HG02938 (cell line): ENCODE measurements around the gene NEURL2.
"Not testable (repeated sequence)": the region's sequence is repeated elsewhere in the genome, so short reads cannot be mapped to it uniquely, and the experiment has no call there.

Experiments used
- ATAC-seq: cut with Tn5 transposase; IDR thresholded peaks from one replicate; pipeline ENCODE4 v1.9.1; 2021; ENCODE audit warnings: mild to moderate bottlenecking, moderate library complexity; ENCODE audit not compliant: unreplicated experiment

NEURL2 gene, protein sequence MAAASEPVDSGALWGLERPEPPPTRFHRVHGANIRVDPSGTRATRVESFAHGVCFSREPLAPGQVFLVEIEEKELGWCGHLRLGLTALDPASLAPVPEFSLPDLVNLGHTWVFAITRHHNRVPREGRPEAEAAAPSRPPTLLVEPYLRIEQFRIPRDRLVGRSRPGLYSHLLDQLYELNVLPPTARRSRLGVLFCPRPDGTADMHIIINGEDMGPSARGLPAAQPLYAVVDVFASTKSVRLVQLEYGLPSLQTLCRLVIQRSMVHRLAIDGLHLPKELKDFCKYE

DNA sequence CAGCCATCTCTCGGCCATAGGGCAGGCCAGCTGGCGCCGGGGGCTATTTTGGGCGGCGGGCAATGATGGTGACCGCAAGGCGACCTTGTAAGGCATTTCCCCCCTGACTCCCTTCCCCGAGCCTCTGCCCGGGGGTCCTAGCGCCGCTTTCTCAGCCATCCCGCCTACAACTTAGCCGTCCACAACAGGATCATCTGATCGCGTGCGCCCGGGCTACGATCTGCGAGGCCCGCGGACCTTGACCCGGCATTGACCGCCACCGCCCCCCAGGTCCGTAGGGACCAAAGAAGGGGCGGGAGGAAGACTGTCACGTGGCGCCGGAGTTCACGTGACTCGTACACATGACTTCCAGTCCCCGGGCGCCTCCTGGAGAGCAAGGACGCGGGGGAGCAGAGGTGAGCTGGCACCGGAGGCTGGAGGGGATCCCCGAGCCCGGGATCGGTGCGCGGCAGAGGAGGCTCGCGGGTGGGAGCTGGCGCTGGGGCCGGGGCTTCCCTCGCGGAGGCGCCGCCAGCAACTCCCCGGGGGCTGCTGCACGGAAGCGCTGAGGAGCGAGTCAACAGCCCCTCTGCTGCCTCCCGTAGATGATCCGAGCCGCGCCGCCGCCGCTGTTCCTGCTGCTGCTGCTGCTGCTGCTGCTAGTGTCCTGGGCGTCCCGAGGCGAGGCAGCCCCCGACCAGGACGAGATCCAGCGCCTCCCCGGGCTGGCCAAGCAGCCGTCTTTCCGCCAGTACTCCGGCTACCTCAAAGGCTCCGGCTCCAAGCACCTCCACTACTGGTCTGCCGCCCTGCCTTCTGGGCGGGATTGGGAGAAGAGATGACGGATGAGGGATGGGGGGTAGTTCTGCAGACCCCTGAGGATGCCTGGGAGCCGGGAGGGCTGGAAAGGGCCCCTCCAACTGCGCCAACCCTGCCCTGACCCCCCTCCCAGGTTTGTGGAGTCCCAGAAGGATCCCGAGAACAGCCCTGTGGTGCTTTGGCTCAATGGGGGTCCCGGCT, at the start of gene NEURL2, which contains the start of gene CTSA:
TSS of gene NEURL2 (minus strand) at position 224 of the 999 bp plus-strand sequence. CDS start at position 7, 217 bp downstream.
TSS of gene CTSA (plus strand) at position 351 of the 999 bp plus-strand sequence. CDS start at position 585, 234 bp downstream.
- ATAC-seq: peak; percentile 73

GRCh38 chr20:45940469-45940868, 49.5 kb upstream of the NEURL2 start:
- no peak for ATAC-seq

DNA sequence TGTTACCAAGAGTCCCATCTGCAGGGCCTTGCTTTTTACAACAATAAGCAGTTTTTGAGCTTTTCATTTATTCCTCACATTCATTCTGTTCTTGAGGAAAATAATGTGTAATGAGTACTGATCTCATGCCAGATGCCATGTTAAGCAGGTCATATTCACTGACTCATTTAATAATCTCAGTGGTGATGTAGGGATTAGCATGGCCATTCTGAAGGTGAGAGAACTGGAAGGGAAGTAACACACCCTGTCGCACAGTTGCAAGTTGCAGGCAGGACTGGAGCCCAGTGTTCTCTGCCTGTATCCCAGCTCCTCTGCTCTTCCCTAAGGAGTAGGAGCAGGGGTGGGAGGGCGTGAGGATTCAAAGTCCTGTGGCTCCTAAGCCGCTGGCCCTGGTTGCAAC, 49.0 kb upstream of the NEURL2 start:
- ATAC-seq: no peak

DNA sequence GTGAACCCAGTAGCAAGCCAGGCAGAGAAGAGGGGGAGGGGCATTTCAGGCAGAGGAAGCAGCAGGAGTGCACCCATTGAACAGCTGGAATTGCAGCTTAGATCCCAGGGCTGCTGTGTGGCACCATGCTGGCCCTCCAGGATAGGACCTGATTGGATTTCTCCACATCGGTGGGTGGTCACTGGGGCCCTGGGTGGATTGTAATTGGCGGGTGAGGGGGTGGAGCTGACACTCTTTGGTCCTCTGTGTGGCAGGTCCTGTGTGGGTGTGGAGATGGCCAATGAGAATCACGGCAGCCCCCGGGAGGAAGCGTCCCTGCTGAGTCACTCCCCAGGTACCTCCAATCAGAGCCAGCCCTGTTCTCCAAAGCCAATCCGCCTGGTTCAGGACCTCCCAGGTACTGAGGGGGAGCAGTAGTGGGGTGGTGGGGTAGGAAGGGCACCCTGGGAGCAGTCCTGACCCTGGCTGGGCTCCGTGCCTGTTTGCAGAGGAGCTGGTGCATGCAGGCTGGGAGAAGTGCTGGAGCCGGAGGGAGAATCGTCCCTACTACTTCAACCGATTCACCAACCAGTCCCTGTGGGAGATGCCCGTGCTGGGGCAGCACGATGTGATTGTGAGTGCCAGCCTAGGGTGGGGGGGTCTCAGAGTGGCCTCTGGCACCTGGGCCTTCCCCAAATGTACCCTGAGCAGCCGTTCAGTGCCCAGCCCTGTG, 47.9 kb upstream of the NEURL2 start:
- ATAC-seq: no peak

DNA sequence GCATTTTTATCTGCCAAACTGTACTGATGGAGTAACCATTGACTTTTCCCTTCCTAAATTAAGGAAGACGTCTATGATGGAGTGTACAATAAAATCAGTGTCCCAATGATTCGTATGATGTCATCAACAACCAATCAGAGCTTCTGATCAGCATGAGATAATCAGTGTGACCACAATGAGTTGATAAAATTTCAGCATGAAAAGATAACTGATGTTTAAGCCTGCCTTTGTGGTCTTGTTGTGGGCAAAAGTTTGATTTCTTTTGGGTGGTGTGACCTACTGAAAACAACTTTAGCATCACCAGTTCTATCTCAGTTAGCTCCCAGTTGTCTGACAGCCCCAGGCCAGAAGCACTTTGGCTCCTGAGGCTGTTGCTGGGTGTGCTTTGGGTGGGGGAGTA, 46.8 kb upstream of the NEURL2 start:
- ATAC-seq: no peak

DNA sequence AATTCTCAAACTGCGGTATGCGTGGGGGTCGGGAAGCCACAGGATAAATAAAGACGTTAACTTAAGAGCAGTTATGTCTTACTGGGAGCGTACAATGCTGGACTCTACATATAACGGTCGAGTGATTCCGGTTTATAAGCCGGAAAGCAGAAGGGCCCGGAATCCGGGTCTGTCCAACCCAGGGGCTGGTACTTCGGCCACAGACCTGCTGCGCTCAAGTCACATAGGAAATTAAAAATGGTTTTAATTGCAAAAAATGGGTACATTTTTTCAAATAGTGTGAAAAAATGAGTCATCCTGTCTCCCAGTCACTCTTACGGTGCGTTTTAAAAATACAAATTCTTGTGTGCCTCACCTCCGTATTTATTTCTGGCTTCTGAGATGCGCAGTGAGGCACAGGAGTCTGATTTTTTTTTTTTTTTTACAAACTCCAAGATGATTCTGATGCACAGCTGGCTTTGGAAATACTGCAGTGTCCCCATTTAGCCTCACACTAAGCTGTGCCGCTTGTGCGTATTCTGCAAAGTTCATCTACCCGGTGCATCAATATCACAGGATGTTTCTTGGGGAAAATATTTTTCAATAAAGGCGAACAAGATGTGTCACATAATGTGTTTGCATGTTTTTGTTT, 44.5 kb upstream of the NEURL2 start:
- peak; percentile 14 for ATAC-seq

DNA sequence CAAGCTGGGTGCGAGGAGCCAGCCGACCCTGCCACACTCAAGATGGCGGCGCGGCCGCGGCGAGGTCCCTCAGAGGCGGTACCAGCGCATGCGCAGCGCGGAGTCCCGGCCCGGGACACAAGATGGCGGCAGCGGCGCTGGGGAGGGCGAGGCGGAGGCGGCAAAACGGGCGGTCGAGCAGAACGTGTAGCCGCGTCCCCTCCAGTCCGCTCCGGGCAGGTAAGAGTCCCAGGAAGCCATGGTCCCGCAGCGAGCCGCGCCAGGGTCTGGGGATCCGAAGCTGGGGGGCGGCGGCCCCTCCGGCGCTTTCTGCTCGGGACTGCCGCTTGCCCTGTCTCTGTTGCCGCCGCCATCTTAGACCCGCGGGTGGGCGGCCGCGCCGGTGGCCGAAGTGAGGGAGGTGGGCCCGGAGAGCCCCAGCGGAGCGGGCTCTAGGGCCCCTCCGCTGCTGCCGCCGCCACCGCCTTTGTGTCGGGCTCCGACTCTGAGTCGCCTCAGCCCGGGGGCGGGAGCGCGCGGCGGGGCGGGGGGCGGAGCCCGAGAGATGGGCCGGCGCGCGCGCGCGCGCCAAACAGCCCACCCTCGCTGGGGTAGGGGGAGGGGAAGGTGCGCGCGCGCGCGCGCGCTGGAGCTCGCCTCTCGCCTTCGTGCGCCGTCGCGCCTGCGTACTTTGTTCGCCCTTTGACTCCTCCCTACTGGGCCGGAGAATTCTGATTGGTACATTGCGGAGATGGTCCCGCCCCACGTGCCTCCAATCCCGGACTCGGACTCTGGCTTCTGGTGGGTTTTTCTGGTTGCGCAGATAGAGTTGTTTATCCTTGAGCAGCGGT, 43.8 kb upstream of the NEURL2 start, which contains the start of gene PCIF1:
TSS of gene PCIF1 (plus strand) at position 98 of the 830 bp plus-strand sequence. CDS start 4,317 bp downstream, outside the sequence.
- peak; percentile 73 for ATAC-seq

- peak; percentile 20 for ATAC-seq
Observed at GRCh38 chr20:45934046-45934585, 43.1 kb upstream of the NEURL2 start.

GRCh38 chr20:45933266-45934045, 42.4 kb upstream of the NEURL2 start:
- ATAC-seq: no peak

DNA sequence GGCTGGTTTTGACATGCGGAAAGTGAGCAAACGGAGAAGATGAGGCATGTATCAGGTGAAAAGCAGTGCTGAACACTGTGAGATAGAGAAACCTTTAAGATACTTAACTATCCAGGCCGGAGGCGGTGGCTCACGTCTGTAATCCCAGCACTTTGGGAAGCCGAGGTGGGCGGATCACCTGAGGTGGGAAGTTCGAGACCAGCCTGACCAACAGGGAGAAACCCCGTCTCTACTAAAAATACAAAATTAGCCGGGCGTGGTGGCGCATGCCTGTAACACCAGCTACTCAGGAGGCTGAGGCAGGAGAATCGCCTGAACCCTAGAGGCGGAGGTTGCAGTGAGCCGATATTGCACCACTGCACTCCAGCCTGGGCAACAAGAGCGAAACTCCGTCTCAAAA, 40.7 kb upstream of the NEURL2 start:
- ATAC-seq: not testable (repeated sequence)

- ATAC-seq: no peak
Observed at GRCh38 chr20:45927071-45927878, 36.3 kb upstream of the NEURL2 start.

GRCh38 chr20:45926731-45927070, 35.7 kb upstream of the NEURL2 start:
- no peak for ATAC-seq

- no peak for ATAC-seq
Observed at GRCh38 chr20:45925821-45926506, 35.0 kb upstream of the NEURL2 start.

DNA sequence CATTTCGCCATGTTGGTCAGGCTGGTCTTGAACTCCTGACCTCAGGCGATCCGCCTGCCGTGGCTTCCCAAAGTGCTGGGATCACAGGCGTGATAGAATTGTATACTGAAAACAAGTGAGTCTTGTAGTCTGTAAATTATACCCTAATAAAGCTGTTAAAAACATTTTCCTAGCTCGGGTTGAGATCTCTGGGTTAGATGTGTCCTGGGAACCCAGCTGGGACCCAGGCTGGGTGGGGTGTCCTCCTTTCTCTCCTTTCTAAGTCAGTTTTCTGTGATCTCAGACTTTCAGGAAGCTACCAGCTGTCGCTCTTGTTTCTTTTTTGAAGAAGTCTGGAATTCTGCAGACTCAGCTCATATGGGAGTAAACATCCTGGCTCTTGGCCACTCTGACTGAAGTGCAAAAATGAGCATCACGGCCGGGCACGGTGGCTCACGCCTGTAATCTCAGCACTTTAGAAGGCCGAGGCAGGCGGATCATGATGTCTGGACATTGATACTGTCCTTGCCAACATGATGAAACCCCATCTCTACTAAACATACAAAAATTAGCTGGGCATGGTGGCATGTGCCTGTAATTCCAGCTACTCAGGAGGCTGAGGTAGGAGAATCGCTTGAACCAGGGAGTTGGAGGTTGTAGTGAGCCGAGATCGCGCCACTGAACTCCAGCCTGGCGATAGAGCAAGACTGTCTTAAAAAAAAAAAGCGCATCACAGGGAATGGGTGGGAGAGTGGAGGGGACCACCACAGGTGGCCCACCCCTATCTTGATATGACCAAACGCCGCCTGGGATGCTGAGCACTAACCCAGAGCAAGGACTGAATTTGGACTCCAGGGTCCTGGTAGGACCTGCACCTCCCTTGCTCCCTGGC, 33.6 kb upstream of the NEURL2 start:
- ATAC-seq: no peak

- no peak for ATAC-seq
Observed at GRCh38 chr20:45921337-45922189, 30.6 kb upstream of the NEURL2 start.
